HG02884 (cell line): ENCODE measurements around the gene SMIM41.

Source experiments
- ATAC-seq: cut with Tn5 transposase; IDR thresholded peaks from one replicate; pipeline ENCODE4 v1.9.1; 2021; ENCODE audit warnings: mild to moderate bottlenecking, moderate library complexity; ENCODE audit not compliant: unreplicated experiment

The SMIM41 gene

DNA sequence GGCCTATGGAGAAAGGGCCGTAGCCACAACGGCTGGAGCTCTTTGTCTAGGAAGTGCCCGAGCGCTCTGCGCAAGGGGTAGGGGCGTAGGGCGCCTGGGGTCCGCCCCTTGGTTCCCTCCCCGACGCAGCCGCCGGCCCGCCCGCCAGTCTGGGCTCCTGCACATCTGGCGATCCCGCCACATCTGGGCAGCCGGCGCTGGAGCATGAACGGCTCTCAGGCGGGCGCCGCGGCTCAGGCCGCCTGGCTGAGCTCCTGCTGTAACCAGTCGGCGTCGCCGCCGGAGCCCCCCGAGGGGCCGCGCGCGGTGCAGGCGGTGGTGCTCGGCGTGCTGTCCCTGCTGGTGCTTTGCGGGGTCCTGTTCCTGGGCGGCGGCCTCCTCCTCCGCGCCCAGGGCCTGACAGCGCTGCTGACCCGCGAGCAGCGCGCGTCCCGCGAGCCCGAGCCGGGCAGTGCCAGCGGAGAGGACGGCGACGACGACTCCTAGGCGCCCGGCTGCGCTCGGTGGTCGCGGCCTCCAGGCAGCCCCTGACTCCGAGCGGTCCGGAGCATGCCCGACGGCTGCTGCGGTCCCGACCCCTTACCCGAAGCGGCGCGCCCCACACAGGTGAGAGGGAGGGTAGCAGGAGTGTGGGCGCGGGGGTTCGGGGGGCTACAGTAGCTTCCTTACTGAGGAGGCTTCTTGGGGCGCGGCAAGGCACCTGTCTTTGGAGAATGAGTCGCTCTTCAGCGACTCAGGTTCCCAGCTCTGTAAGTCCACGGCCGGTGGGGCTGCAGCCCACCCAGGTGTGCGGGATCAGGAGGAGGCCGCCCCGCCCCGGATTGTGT is at the start of gene SMIM41:
Gene SMIM41 (plus strand): TSS at position 129 of the 827 bp plus-strand sequence. CDS start 76 bp downstream, at position 205.
- no peak for ATAC-seq

DNA sequence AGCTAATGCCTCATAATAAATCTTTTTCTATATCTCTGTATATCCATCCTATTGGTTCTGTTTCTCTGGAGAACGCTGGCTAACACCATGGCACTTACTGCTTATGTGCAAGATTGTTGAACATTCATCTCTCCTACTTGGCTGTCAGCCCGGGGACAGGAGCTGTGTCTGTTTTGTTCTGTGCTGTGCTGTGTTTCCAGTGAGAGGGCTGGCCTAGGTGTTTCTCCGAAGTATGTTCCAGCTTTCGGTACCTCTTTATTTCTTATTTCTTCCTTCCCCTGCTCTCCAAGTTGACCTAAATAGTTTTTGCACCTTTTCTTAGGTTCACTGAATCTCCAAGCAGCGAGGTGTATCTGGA is 47.1 kb upstream of the SMIM41 start:
- ATAC-seq = no peak

DNA sequence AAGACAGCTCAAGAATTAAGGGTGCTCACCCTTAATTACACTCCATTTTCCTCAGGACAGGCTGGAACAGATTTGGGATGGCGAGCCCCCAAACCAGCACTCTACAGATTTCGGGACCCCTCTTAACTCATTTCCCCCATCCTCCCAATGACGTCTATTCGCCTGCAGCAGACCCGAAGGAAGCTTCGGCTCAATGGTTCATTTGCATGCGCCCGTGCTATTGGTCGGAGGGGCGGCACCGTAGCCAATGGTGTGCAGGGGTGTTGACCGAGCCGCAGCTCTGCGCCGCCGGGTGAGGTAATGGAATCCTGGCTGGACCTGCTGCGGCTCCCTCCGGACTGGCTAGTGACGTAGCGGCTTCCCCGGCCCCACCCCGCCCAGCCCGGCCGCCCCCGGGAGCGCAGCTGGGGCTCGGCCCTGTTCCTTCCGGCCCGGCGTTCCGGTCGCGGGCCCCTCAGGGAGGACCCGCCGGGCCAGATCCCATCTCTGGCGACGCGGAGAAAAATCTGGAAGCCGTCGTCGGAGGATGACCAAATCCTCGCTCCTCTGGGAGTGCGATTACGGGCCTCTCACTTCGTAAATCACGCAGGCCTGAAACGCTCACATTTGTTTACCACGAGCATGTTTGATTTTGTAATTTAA is 46.6 kb upstream of the SMIM41 start:
- peak; percentile 94 for ATAC-seq

DNA sequence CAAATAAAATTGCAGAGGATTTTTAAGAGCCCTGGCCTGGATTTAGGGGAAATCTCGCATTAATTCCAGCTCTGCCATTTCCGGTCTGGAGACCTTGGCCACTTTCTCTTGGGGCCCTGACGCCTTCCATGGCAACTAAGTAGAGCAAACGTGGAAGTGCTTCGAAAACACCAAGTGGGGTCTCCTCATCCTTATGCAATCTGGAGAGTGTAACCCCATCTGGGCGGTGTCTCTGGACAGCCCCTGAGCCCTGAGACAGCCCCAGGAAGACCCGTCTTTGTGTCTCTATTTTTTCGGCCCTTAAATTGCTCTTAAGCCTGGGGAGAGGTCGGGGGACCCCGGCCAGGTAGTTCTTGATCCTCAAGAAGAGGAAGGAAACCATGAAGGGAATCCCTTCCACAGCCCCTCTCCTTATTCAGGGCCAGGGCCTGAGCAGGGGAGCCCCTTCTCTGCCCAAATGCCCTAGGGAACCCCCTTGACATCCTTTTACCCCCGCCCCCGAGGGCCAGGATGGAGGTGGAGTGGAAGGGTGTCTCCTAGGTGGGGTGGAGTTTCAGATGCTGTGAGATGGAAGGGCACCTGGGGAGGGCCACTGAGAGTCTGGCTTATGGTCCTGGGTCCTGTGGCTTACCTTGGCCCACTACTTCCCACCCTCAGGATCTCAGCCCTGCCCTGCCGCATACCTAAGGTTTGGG is 45.9 kb upstream of the SMIM41 start:
- no peak for ATAC-seq

DNA sequence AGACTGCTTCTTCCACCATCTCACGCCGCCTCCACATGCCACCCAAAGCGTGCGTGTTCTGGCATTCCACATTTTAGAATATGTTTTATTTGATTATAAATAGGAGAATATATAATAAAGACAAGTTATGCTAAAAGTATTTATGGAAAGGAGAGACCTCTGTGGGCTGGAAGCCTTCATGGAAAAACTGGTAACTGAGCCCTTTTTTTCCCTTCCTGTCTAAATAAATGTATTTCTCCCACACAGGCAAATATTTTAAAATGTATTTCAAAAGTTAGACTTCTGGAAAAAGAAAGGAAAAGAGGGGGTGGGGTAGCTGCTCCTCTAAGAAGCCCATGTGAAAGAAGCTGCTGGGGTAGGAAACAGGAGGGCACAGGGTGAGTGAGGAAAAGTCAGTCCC is 44.3 kb upstream of the SMIM41 start:
- ATAC-seq = no peak

DNA sequence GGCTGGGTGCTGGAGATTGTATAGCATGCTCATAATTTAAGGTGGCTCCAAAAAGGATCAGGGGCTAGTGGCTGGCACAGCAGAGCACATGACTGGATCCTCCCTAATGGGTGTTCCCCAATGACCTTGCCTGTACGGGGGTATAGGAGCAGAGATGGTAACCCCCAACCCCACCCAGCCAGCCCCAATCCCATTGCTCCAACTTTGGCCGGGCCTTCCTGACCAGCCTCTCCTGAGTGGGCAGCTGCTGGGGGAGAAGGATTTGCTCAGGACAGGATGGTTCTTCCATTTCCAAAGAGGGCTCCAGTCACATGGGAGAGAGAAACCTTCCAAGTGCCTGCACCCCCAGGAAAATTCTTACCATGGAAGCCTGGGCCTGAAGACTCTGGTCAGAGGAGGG is 43.6 kb upstream of the SMIM41 start:
- no peak for ATAC-seq

DNA sequence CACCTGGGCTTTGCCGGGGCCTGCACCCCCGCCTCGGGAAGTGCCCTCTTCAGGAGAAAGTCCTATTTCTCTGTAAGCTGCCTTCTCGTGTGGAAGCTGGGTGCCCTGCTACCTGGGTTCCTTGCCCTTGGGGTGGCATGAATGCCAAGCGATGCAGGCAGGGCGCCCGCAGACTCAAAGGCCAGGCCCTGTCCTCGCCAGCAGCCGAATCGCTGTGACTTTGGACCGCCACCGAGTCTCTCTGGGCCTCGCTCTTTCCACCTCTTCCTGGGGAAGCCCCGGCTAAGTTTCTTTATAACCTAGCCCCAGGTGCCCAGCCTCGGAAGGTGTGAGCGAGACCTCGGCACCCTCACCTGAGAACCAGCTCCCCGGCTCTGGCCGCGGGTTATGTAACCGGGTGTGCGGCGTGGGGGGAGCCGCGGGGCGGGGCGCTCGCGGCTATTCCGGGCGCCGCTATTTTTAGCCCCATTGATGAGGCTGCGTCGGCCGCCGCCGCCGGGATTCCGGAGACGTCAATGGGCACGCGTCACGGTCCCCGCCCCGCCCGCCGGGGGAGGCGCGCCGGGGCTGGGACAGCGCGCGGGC is 42.8 kb upstream of the SMIM41 start:
- ATAC-seq = no peak

DNA sequence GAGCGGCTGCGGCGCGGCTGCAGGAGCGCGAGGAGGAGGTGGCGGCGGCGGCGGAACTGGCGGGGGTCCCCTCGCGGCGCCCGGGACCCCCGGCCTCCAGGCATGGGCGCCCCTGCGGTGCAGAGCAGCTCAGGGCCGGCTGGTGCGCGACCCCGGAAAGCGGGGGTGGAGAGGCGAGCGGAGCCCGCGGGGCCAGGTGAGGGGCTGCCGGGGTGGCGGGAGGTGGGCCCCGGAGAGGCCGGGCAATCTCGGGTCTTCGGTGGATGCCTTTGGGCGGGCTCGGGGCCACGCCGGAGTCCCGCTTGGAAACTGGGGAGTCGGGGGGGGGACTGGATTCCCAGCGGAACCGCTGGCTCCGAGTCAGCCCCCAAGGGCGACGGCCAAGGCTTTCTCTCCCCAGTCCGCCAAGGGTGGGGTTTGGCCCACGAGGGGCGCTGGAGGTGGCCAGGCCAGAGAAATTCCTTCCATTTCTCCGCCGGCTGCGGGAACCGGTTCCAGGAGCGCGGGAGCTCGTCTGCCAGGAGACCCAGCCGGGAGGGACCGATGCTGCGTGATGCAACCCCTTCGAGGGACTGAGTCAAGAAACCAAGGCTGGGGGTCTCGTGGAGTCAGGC is 42.1 kb upstream of the SMIM41 start:
- no peak for ATAC-seq

DNA sequence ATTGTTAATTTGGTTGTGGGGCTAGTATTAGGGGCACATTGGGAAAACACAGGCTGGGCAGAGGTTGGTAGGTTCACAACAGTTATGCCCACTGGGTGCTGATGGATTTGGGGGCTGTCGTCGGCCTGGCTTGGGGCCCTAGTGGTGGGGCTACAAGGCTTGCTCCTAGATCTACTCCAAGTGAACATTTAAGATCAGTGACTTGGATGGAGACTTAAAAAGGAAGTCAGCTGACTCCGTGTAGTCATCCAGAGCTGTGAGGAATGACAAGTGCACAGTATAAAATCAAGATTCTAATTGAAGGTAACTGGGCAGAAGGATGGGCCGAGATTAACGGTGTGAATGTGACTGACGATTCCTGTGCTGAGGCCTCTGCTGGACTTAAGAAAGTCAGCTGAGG is 41.1 kb upstream of the SMIM41 start:
- no peak for ATAC-seq

DNA sequence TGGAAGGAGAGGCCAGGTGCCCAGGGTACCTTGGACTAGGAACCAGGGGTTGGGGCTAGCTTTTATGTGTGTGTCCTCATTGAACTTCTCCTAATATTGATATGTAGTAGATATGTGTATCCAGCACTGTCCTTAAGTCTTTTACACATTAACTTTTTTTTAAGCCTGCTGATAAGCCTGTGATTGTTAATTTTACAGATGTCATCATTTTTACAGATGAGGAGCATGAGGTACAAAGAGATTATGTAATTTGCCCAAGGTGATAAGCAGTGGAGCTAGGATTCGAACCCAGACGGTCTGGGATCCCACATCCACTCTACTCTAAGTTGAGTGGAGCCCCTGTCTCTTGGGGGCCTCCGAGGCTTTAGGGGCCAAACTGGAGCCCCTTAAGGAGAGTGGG is 38.5 kb upstream of the SMIM41 start:
- no peak for ATAC-seq

DNA sequence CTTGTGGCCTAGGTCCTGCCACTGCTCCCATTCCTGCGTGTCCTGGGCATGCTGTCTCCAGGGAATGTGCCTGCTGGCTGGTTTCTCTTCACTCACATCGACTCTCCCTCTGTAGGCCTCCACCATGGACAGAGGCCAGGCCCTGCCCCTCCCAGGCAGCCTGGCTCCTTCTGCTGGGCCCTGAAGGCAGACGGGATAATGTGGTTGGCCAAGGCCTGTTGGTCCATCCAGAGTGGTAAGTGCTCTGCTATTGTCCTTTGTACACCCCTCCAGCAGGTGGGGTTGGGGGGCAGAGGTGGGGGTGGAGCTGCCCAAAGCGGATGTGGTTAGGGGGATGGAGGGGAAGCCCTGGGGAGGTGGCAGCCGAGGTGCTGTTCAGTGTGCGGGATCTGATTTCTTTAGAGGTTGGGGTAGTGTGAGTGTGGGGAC is 37.8 kb upstream of the SMIM41 start:
- ATAC-seq = no peak

DNA sequence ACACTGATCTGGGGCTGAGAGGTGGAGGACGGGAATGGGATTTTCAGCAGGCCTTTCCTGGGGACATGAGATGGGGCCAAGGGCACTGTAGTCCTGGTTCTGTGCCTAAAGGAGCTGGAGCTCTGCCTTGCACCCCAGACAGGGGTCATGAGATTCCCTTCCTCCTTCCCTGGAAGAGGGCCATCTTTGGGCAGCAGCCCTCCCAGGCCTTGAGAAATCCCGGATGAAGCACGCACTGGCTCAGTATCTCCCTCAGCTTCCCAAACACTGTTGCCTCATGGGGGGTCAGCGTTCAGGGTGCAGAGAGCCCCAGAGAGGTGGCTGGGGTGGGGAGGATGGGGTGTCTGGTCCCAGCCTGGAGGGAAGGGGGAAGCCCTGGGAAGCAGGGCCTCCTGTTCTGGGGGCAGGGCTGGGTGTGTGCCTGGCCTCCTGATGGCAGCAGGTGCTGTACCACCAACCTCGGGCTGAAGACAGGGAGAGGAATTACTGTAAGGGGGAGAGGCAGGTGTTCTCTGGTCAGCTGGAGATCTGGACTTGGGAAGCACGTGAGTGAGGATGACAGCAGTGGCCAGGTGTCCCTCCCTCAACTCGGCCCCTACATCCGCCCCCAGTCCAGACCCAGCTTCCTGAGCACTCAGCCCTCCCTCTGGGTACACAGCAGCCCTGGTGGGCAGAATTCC is 36.7 kb upstream of the SMIM41 start:
- no peak for ATAC-seq

DNA sequence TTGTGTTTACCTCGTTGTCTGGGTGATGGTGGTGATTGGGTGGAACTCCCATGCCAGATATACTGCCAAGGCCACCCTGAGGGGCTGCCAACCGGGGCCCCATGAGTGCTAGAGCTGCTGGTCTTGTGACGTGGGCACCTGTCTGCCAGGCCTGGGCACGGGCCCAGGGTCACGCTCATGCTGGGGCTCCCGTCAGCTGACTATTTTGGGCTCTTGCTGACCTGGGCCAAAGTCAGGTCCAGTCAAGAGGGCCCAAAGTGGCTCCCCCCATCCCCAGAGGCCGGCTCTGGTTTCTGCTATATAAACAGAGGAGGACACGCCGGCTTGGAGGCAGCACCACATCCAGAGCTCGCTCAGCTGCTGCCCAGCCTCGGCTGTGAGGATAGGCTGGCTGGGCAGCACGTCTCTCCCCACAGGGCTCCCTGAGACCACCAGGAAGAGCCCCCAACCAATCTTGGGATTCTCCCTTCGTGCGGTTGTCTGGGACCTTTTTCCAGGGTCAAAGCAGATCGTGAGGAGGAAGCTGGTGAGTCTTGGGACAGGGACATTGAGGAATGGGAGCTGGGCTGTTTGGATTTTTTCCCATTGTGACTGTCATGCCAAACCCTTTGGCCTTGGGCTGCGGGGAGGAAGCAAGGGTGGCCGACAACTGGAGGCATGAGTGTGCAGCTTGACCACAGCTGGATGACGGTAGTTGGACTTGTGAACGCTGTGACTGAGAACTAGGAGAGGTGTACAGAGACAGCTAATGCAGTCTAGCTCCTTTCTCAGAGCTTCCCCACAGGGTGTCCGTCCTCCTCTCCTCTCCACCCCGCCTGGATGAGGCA is 35.9 kb upstream of the SMIM41 start:
- no peak for ATAC-seq

DNA sequence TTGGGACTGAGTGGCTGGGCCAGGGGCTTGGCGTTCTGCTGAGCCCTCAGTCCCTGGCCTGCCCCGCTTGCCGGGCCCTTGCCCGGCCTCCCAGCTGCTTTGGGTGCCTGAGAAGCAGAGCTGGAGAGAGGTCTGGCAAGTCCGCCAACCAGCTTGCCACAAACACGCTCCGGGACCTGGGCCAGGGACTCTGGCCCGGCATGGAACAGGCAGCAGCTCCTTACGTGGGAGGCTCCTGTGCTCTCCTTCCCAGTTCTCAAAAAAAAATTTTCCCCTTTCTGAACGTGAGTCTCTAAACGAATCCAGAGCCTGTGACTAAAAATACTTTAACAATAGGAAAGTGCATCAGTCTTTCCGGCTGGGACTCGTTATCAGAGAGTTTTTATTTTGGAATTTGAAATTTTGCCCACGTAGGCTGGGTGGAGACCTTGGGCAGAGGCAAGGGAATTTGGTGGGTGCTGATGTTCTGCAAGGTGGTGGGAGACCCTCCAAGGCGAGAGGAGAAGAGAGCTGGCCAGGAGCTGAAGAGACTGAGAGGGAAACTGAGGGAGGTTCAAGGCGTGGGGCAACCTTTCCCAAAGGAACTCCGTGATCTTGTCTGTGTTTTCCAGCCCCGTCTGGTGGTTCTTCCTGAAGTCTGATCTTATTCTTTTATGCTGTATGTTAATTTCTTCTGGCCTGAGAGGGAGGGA is 35.1 kb upstream of the SMIM41 start:
- ATAC-seq = no peak

DNA sequence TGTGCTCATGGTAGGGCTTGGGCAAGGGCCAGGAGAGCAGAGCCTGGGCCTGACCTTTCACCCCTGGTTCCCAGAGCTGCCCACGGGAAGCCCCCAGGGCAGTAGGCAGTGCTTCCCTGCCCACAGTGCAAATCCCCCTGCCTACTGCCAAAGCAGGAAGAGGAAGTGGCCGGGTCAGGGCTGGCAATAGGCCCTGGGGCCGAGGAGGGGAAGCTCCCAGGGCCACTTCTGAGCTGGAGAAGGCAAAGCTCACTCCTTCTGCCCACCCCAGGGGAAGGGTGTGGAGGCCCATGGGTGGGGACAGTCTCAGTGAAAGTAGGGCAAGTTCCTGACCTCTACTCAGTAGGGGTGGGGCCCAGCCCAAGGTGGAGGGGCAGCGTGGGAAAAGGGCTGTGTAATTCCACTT is 33.7 kb upstream of the SMIM41 start:
- ATAC-seq = no peak

DNA sequence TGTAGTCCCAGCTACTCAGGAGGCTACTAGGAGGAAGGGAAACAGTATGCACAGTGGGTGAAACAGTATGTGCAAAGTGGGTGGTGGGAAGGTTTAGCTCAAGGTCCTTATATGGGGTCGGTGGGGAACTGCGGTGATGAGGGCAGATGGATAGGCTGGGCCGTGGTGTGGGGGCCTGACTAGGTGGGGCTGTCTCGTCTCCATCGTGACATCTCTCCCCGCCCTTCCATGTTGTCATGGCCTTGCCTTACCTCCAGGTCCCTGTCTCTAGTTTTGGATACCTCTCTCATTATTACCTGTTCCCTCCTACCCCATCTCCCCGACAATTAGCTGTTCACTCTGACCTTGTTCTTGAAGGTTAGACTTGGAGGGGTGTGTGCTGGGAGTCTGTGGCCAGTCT is 32.6 kb upstream of the SMIM41 start:
- ATAC-seq = no peak

DNA sequence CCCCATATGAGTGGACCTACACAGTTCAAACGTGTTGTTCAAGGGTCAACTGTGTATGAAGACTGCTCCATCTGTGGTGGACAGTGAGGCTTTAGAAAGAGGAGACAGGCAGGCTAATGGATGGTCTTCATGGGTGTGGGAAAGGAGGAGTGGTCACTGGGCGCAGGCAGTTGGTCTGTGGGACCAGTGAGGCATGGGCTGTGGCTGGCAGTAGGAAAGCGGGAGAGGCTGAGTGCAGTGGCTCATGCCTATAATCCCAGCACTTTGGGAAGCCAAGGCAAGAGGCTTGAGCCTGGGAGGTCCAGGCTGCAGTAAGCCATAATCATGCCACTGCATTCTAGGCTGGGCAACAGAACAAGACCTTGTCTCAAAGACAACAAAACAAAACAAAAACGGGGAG is 30.2 kb upstream of the SMIM41 start:
- ATAC-seq = no peak

DNA sequence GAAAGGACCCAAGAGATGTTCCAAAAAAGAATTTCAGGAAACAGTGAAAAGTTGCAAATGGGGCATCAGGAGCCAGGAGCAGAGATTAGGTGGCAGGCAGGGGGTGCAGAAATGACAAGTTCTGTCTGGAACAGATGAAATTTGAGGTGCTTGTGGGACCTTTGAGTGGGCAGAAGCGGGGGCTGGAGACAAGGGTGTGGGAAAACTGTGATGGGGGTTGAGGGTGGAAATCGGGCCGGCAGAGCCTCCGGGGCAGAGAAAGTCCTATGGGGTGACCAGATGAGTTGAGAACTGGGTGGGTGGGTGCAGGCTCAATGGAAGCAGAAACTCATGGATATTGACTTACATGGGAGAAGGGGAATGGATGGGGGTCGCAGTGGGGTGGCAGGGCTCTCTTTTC is 29.8 kb upstream of the SMIM41 start:
- no peak for ATAC-seq

DNA sequence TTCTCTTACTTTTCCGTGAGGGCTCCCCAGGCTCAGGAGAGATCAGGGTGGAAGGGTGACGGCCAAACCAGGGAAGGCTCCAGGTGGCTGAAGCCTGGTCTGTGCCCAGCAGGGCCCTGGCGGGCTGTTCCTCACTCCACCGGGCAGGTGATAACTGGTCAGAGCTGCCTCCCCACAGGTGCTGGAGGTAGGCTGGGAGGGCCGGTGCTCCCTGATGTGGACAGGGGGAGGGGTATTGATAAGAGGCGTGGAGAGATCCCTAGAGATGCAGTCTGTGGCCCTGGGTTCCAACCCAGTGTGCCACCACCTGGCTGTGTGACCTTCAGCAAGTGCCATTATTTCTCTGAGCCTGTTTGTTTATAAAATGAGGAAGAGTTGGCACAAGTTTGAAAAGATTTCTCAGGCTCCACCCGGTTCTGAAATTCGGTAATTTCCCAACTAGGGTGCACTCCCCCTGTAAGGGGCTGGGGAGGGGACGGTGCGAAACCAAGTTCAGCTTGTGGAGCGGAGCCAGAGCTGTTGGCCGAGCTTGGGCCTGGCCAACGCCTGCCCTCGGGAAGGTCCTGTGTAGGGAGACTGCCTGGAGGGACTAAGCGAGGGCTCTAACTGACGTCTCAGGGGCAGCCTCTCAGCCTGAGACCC is 29.3 kb upstream of the SMIM41 start:
- no peak for ATAC-seq
